ENCODE data around the gene HINT3. TPM values are rescaled to one million over a fixed set of nuclear protein-coding genes. Genes with fewer than 3 reads are reported as not detected.

HINT3 gene
- total RNA-seq, 2 experiments from 2014 or later, result 8.5 to 8.6 TPM

- ATAC-seq (no peak), DNase-seq (no peak)
- H3K9me3 Mint-ChIP-seq, result no peaks in the 10 kb centered on the region
- ChIA-PET POLR2A (interaction anchor here (0.7 kb wide), 1 partner anchor 160 kb away, joined by 3 read pairs; the partner anchor contains the start of gene NCOA7), CTCF (interaction anchor here (0.6 to 8.5 kb wide), 11 partner anchors 16 to 198 kb away, joined by 3 to 92 read pairs (median 5); partner anchors contain the start of gene NCOA7)
- no peak overlapping the region for H3K27ac Mint-ChIP-seq
- H3K4me3 Mint-ChIP-seq, result no peak overlapping the region
- intact Hi-C loops (cut with micrococcal nuclease), result no loop called here
- no peak for TF ChIP-seq CTCF (IDR thresholded peaks at IDR 0.05)
- peaks cover 12% of the 10 kb centered on the region for H3K27me3 Mint-ChIP-seq
- H3K36me3 Mint-ChIP-seq (ENCODE audit: low read depth), result no peaks in the 10 kb centered on the region
- peaks cover 5% of the 10 kb centered on the region for H3K4me1 Mint-ChIP-seq (ENCODE audit: low read depth)
Observed at GRCh38 chr6:125951323-125951722, 5.2 kb upstream of the HINT3 start.

- no peaks in the 10 kb centered on the region for H3K9me3 Mint-ChIP-seq
- no peaks in the 10 kb centered on the region for H3K36me3 Mint-ChIP-seq (ENCODE audit: low read depth)
- H3K4me3 Mint-ChIP-seq, result no peak overlapping the region
- no peak overlapping the region for H3K27ac Mint-ChIP-seq
- peaks cover 5% of the 10 kb centered on the region for H3K4me1 Mint-ChIP-seq (ENCODE audit: low read depth)
- ChIA-PET POLR2A (interaction anchor here (0.8 to 1.0 kb wide), 2 partner anchors 34 to 161 kb away, joined by 3 read pairs; partner anchors contain the start of gene TRMT11), CTCF (interaction anchor here (0.8 to 8.5 kb wide), 17 partner anchors 9 to 173 kb away, joined by 3 to 92 read pairs (median 4); partner anchors contain the start of genes NCOA7 and TRMT11)
- intact Hi-C loops (cut with micrococcal nuclease), result no loop called here
- peak; percentile 63 for DNase-seq
- TF ChIP-seq CTCF (IDR thresholded peaks at IDR 0.05), result no peak
- ATAC-seq, result peak; percentile 17
- H3K27me3 Mint-ChIP-seq, result peaks cover 12% of the 10 kb centered on the region
Observed at GRCh38 chr6:125952764-125953501, 3.6 kb upstream of the HINT3 start.

GRCh38 chr6:125953502-125953875, 3.1 kb upstream of the HINT3 start:
- peaks cover 12% of the 10 kb centered on the region for H3K27me3 Mint-ChIP-seq
- H3K4me1 Mint-ChIP-seq (ENCODE audit: low read depth), result peaks cover 5% of the 10 kb centered on the region
- DNase-seq (peak; percentile 12), ATAC-seq (no peak)
- TF ChIP-seq CTCF (IDR thresholded peaks at IDR 0.05), result no peak
- no peak overlapping the region for H3K27ac Mint-ChIP-seq
- no peaks in the 10 kb centered on the region for H3K9me3 Mint-ChIP-seq
- POLR2A ChIA-PET, result interaction anchor here (0.8 to 1.0 kb wide), 2 partner anchors 33 to 162 kb away, joined by 3 read pairs; partner anchors contain the start of gene TRMT11
- intact Hi-C loops (cut with micrococcal nuclease), result no loop called here
- H3K4me3 Mint-ChIP-seq, result no peak overlapping the region
- no peaks in the 10 kb centered on the region for H3K36me3 Mint-ChIP-seq (ENCODE audit: low read depth)
- CTCF ChIA-PET, result interaction anchor here (0.9 to 8.5 kb wide), 15 partner anchors 10 to 643 kb away, joined by 3 to 92 read pairs (median 5); partner anchors contain the start of gene NCOA7

- Mint-ChIP-seq H3K4me3 (no peak overlapping the region), H3K36me3 (ENCODE audit: low read depth) (no peaks in the 10 kb centered on the region), H3K27me3 (peaks cover 9% of the 10 kb centered on the region), H3K9me3 (no peaks in the 10 kb centered on the region), H3K4me1 (ENCODE audit: low read depth) (peaks cover 5% of the 10 kb centered on the region), H3K27ac (peak overlapping the region; percentile 41)
- DNase-seq (no peak), ATAC-seq (no peak)
- TF ChIP-seq CTCF (IDR thresholded peaks at IDR 0.05), result no peak
- POLR2A ChIA-PET, result interaction anchor here (0.6 to 1.6 kb wide), 2 partner anchors 32 kb away, joined by 3 read pairs; no protein-coding TSS in a partner anchor
- CTCF ChIA-PET, result interaction anchor here (0.6 to 8.5 kb wide), 10 partner anchors 16 to 644 kb away, joined by 3 to 92 read pairs (median 30); partner anchors contain the start of genes NCOA7 and TRMT11
- intact Hi-C loops (cut with micrococcal nuclease), result loop anchor here (5.0 kb wide), 1 partner anchor 38 kb away; no protein-coding TSS in a partner anchor
Observed at GRCh38 chr6:125954735-125955339, 1.7 kb upstream of the HINT3 start.

Data from activated CD8-positive, alpha-beta T cell treated with anti-CD3 and anti-CD28 coated beads for 36 hours (primary cell).